HEK293 (cell line): ENCODE data around the gene NXPH4.
A peak's percentile ranks its signal among the peaks of the same experiment; 100 is the strongest.

ENCODE experiments used
- GLI4 ChIP-seq: fragments of 450-650 bp; formaldehyde crosslinking; IDR thresholded peaks from 2 replicates; pipeline ENCODE4 v1.5.1; 2016; ENCODE audit warnings: missing biosample characterization, missing genetic modification characterization
- GLIS1 ChIP-seq: fragments of 450-650 bp; formaldehyde crosslinking; IDR thresholded peaks from 2 replicates; pipeline ENCODE4 v1.5.1; 2016; ENCODE audit warnings: missing biosample characterization, missing genetic modification characterization
- GLIS2 ChIP-seq: fragments of 450-650 bp; formaldehyde crosslinking; IDR thresholded peaks from 2 replicates; pipeline ENCODE4 v1.5.1; 2016; ENCODE audit warnings: missing biosample characterization, missing genetic modification characterization
- IKZF3 ChIP-seq: fragments of 450-650 bp; IDR thresholded peaks from 2 replicates; pipeline ENCODE4 v1.5.0; 2018; ENCODE audit warnings: missing biosample characterization, mild to moderate bottlenecking, missing genetic modification characterization, moderate library complexity
- KLF8 ChIP-seq: fragments of 450-650 bp; formaldehyde crosslinking; IDR thresholded peaks from 2 replicates; pipeline ENCODE4 v1.5.1; 2016; ENCODE audit warnings: missing biosample characterization, missing genetic modification characterization
- KLF9 ChIP-seq: fragments of 450-650 bp; formaldehyde crosslinking; IDR thresholded peaks from 2 replicates; pipeline ENCODE4 v1.5.1; 2016; ENCODE audit warnings: missing biosample characterization, missing genetic modification characterization, low read depth
- ZBTB7A ChIP-seq: fragments of 450-650 bp; formaldehyde crosslinking; IDR thresholded peaks from 2 replicates; pipeline ENCODE4 v1.5.1; 2016; ENCODE audit warnings: low read depth, missing biosample characterization, missing genetic modification characterization
- ZFP69B ChIP-seq: fragments of 450-650 bp; formaldehyde crosslinking; IDR thresholded peaks from 2 replicates; pipeline ENCODE4 v1.5.1; 2016; ENCODE audit warnings: missing biosample characterization, missing genetic modification characterization
- ZNF10 ChIP-seq: fragments of 450-650 bp; formaldehyde crosslinking; IDR thresholded peaks from 2 replicates; pipeline ENCODE4 v1.5.1; 2017; ENCODE audit warnings: missing biosample characterization, missing genetic modification characterization
- ZNF140 ChIP-seq: fragments of 450-650 bp; formaldehyde crosslinking; IDR thresholded peaks from 2 replicates; pipeline ENCODE4 v1.5.1; 2016; ENCODE audit warnings: missing biosample characterization, missing genetic modification characterization
- ZNF146 ChIP-seq: fragments of 450-650 bp; formaldehyde crosslinking; IDR thresholded peaks from 2 replicates; pipeline ENCODE4 v1.5.1; 2016; ENCODE audit warnings: missing biosample characterization, missing genetic modification characterization
- ZNF16 ChIP-seq: fragments of 450-650 bp; formaldehyde crosslinking; IDR thresholded peaks from 2 replicates; pipeline ENCODE4 v1.5.1; 2016; ENCODE audit warnings: low read depth, missing biosample characterization, missing genetic modification characterization
- ZNF202 ChIP-seq: fragments of 450-650 bp; formaldehyde crosslinking; IDR thresholded peaks from 2 replicates; pipeline ENCODE4 v1.5.1; 2016; ENCODE audit warnings: missing biosample characterization, missing genetic modification characterization, borderline replicate concordance
- ZNF211 ChIP-seq: fragments of 450-650 bp; formaldehyde crosslinking; IDR thresholded peaks from 2 replicates; pipeline ENCODE4 v1.5.1; 2016; ENCODE audit warnings: low read depth, missing biosample characterization, missing genetic modification characterization
- ZNF366 ChIP-seq: fragments of 450-650 bp; formaldehyde crosslinking; conservative IDR thresholded peaks from 2 replicates; pipeline ENCODE4 v1.5.1; 2016; ENCODE audit warnings: missing biosample characterization, missing genetic modification characterization
- ZNF37A ChIP-seq: fragments of 450-650 bp; IDR thresholded peaks from 2 replicates; pipeline ENCODE4 v1.5.1; 2018; ENCODE audit warnings: missing biosample characterization, missing genetic modification characterization
- ZNF391 ChIP-seq: fragments of 450-650 bp; formaldehyde crosslinking; IDR thresholded peaks from 2 replicates; pipeline ENCODE4 v1.5.1; 2016; ENCODE audit warnings: low read depth, missing biosample characterization, missing genetic modification characterization, borderline replicate concordance
- ZNF423 ChIP-seq: fragments of 450-650 bp; formaldehyde crosslinking; IDR thresholded peaks from 2 replicates; pipeline ENCODE4 v1.5.1; 2016; ENCODE audit warnings: missing biosample characterization, missing genetic modification characterization
- ZNF433 ChIP-seq: fragments of 450-650 bp; formaldehyde crosslinking; IDR thresholded peaks from 2 replicates; pipeline ENCODE4 v1.5.1; 2016; ENCODE audit warnings: missing biosample characterization, missing genetic modification characterization, low read depth
- ZNF521 ChIP-seq: fragments of 450-650 bp; formaldehyde crosslinking; IDR thresholded peaks from 2 replicates; pipeline ENCODE4 v1.5.1; 2017; ENCODE audit warnings: missing biosample characterization, mild to moderate bottlenecking, missing genetic modification characterization
- ZNF555 ChIP-seq: fragments of 450-650 bp; formaldehyde crosslinking; conservative IDR thresholded peaks from 2 replicates; pipeline ENCODE4 v1.5.1; 2017; ENCODE audit warnings: missing biosample characterization, mild to moderate bottlenecking, missing genetic modification characterization, inconsistent platforms
- ZNF558 ChIP-seq: fragments of 450-650 bp; formaldehyde crosslinking; IDR thresholded peaks from 2 replicates; pipeline ENCODE4 v1.5.1; 2016; ENCODE audit warnings: missing biosample characterization, missing genetic modification characterization
- ZNF596 ChIP-seq: fragments of 450-650 bp; IDR thresholded peaks from 2 replicates; pipeline ENCODE4 v1.5.0; 2018; ENCODE audit warnings: missing biosample characterization, mild to moderate bottlenecking, missing genetic modification characterization, moderate library complexity
- ZNF624 ChIP-seq: fragments of 450-650 bp; formaldehyde crosslinking; IDR thresholded peaks from 2 replicates; pipeline ENCODE4 v1.5.1; 2017; ENCODE audit warnings: missing biosample characterization, missing genetic modification characterization
- ZNF677 ChIP-seq: fragments of 450-650 bp; IDR thresholded peaks from 2 replicates; pipeline ENCODE4 v1.5.0; 2018; ENCODE audit warnings: missing biosample characterization, mild to moderate bottlenecking, missing genetic modification characterization, moderate library complexity
- ZNF701 ChIP-seq: fragments of 450-650 bp; formaldehyde crosslinking; IDR thresholded peaks from 2 replicates; pipeline ENCODE4 v1.5.1; 2016; ENCODE audit warnings: missing biosample characterization, missing genetic modification characterization
- ZSCAN23 ChIP-seq: fragments of 450-650 bp; formaldehyde crosslinking; IDR thresholded peaks from 2 replicates; pipeline ENCODE4 v1.5.1; 2016; ENCODE audit warnings: missing biosample characterization, missing genetic modification characterization
- TF ChIP-seq, protein P1 (sequence below): fragments of 450-650 bp; formaldehyde crosslinking; IDR thresholded peaks from 2 replicates; pipeline ENCODE4 v1.5.1; 2016; ENCODE audit warnings: missing biosample characterization, missing genetic modification characterization
- TF ChIP-seq, protein P2 (sequence below): fragments of 450-650 bp; formaldehyde crosslinking; IDR thresholded peaks from 2 replicates; pipeline ENCODE4 v1.5.1; 2017; ENCODE audit warnings: missing biosample characterization, missing genetic modification characterization
- TF ChIP-seq, protein P3 (sequence below): fragments of 450-650 bp; formaldehyde crosslinking; conservative IDR thresholded peaks from 2 replicates; pipeline ENCODE4 v1.5.1; 2016; ENCODE audit warnings: low read depth, missing biosample characterization, missing genetic modification characterization
- TF ChIP-seq, protein P4 (sequence below): fragments of 450-650 bp; formaldehyde crosslinking; IDR thresholded peaks from 2 replicates; pipeline ENCODE4 v1.5.1; 2016; ENCODE audit warnings: missing biosample characterization, missing genetic modification characterization, borderline replicate concordance

Gene NXPH4

DNA sequence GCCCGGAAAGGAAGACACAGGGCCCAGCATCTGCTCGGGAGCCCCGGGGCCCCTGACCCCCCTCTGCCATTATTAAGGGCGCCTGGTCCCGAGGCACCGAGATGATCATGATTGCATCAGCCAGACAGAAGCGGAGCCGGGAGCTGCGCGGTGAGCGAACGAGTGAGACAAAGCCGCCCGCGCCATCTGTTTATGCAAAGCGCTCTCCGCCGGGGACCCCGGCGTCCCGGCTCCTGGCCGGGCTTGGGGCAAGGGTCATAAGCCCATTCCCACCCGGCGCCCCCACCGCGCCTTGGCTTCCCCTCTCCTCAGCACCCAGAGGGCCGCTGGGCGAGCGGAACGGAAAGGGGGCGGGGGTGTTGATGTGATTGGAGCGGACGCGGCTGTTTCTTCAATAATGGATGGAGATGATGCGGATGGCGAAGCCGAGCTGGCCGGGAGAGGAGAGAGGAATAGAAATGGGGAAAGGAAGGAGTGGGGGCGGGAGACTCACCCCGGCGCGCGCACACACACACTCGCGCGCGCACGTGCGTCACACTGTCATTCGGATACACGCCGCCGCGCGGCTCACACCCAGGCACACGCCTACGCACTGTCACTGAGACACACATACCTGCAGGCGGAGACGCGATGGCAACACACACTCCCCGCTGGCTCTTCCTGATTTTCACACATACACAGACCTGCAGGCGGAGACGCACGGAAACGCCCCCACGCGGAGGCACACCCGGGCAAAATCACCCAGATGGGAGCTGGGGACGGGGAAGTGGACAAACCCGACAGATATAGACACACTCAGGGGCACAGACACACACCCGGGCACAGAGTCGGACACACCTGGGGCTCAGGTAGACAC, 23.7 kb downstream of the NXPH4 start (continued):
- TF ChIP-seq, protein P1, sequence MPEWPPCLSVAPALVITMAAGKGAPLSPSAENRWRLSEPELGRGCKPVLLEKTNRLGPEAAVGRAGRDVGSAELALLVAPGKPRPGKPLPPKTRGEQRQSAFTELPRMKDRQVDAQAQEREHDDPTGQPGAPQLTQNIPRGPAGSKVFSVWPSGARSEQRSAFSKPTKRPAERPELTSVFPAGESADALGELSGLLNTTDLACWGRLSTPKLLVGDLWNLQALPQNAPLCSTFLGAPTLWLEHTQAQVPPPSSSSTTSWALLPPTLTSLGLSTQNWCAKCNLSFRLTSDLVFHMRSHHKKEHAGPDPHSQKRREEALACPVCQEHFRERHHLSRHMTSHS: no peak
- no peak for TF ChIP-seq ZNF211 (tag by site-specific recombination)
- TF ChIP-seq ZNF366 (tag by site-specific recombination): peak; percentile 92
- no peak for TF ChIP-seq ZNF555 (tag by site-specific recombination)
- no peak; the same call in 1 of the 2 replicates for TF ChIP-seq GLIS1 (tag by site-specific recombination)
- no peak for TF ChIP-seq ZNF391 (tag by site-specific recombination)
- TF ChIP-seq GLIS2 (tag by site-specific recombination): no peak
- TF ChIP-seq ZNF202: no peak
- TF ChIP-seq ZNF624: no peak
- TF ChIP-seq IKZF3: peak; percentile 74
- peak; percentile 86 for TF ChIP-seq KLF9 (tag by site-specific recombination)
- peak; percentile 50; the same call in 1 of the 2 replicates for TF ChIP-seq ZNF596 (tag by site-specific recombination)
- TF ChIP-seq, protein P2, sequence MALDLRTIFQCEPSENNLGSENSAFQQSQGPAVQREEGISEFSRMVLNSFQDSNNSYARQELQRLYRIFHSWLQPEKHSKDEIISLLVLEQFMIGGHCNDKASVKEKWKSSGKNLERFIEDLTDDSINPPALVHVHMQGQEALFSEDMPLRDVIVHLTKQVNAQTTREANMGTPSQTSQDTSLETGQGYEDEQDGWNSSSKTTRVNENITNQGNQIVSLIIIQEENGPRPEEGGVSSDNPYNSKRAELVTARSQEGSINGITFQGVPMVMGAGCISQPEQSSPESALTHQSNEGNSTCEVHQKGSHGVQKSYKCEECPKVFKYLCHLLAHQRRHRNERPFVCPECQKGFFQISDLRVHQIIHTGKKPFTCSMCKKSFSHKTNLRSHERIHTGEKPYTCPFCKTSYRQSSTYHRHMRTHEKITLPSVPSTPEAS (tag by site-specific recombination): peak; percentile 58
- TF ChIP-seq ZNF701 (tag by site-specific recombination): no peak
- TF ChIP-seq KLF8 (tag by site-specific recombination): peak; percentile 55
- no peak for TF ChIP-seq ZNF433 (tag by site-specific recombination)
- TF ChIP-seq ZNF146 (tag by site-specific recombination): no peak; the same call in 1 of the 2 replicates
- TF ChIP-seq ZNF10 (tag by site-specific recombination): no peak
- no peak for TF ChIP-seq ZNF521 (tag by site-specific recombination)
- no peak for TF ChIP-seq ZNF37A (tag by site-specific recombination)
- no peak for TF ChIP-seq ZNF677 (tag by site-specific recombination)
- TF ChIP-seq, protein P3, sequence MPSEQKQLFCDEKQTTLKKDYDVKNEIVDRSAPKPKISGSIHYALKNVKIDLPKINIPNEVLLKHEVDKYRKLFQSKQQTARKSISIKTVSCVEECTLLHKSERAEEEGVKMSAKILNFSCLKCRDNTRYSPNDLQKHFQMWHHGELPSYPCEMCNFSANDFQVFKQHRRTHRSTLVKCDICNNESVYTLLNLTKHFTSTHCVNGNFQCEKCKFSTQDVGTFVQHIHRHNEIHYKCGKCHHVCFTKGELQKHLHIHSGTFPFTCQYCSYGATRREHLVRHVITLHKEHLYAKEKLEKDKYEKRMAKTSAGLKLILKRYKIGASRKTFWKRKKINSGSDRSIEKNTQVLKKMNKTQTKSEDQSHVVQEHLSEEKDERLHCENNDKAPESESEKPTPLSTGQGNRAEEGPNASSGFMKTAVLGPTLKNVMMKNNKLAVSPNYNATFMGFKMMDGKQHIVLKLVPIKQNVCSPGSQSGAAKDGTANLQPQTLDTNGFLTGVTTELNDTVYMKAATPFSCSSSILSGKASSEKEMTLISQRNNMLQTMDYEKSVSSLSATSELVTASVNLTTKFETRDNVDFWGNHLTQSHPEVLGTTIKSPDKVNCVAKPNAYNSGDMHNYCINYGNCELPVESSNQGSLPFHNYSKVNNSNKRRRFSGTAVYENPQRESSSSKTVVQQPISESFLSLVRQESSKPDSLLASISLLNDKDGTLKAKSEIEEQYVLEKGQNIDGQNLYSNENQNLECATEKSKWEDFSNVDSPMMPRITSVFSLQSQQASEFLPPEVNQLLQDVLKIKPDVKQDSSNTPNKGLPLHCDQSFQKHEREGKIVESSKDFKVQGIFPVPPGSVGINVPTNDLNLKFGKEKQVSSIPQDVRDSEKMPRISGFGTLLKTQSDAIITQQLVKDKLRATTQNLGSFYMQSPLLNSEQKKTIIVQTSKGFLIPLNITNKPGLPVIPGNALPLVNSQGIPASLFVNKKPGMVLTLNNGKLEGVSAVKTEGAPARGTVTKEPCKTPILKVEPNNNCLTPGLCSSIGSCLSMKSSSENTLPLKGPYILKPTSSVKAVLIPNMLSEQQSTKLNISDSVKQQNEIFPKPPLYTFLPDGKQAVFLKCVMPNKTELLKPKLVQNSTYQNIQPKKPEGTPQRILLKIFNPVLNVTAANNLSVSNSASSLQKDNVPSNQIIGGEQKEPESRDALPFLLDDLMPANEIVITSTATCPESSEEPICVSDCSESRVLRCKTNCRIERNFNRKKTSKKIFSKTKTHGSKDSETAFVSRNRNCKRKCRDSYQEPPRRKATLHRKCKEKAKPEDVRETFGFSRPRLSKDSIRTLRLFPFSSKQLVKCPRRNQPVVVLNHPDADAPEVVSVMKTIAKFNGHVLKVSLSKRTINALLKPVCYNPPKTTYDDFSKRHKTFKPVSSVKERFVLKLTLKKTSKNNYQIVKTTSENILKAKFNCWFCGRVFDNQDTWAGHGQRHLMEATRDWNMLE (tag by site-specific recombination): no peak
- 0 out of 2 replicates have a peak, but pooled peaks have one; percentile 28 for TF ChIP-seq ZSCAN23
- no peak for TF ChIP-seq ZFP69B (tag by site-specific recombination)
- TF ChIP-seq, protein P4, sequence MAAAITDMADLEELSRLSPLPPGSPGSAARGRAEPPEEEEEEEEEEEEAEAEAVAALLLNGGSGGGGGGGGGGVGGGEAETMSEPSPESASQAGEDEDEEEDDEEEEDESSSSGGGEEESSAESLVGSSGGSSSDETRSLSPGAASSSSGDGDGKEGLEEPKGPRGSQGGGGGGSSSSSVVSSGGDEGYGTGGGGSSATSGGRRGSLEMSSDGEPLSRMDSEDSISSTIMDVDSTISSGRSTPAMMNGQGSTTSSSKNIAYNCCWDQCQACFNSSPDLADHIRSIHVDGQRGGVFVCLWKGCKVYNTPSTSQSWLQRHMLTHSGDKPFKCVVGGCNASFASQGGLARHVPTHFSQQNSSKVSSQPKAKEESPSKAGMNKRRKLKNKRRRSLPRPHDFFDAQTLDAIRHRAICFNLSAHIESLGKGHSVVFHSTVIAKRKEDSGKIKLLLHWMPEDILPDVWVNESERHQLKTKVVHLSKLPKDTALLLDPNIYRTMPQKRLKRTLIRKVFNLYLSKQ (tag by site-specific recombination): no peak
- TF ChIP-seq ZNF423: peak; percentile 84
- TF ChIP-seq GLI4 (tag by site-specific recombination): no peak
- TF ChIP-seq ZNF140 (tag by site-specific recombination): no peak
- no peak for TF ChIP-seq ZNF558 (tag by site-specific recombination)
- no peak for TF ChIP-seq ZBTB7A
- TF ChIP-seq ZNF16 (tag by site-specific recombination): no peak
